SK-N-SH (cell line): Measurements from ENCODE around the gene HNRNPUL1. TPM values are rescaled to one million over a fixed set of nuclear protein-coding genes. Genes with fewer than 3 reads are reported as not detected.

Experiments
- CTCF ChIA-PET: fragments of 300-600, 350-600 bp; formaldehyde crosslinking; extraction: SDS; loops from one replicate; lab custom pipeline; 2021; lab: Yijun Ruan, JAX
- POLR2A ChIA-PET: fragments of 350-600 bp; sonication (Branson Sonifier 250); formaldehyde crosslinking; extraction: SDS; loops from one replicate; lab custom pipeline; 2020; ENCODE audit warnings: antibody characterized with exemption, inconsistent platforms; lab: Yijun Ruan, JAX
- DNase-seq: peaks from one replicate; pipeline ENCODE4 v3.0.0; 2012
- H2AFZ ChIP-seq: fragments of 200-600 bp; sonication (generic); 2 replicates; pipeline ENCODE4 v1.8.1; 2016; ENCODE audit warnings: antibody characterized with exemption, mild to moderate bottlenecking, low read depth
- H3F3A ChIP-seq: fragments of 200-600 bp; sonication (generic); replicated peaks from 2 replicates; pipeline ENCODE3; 2016; ENCODE audit warnings: antibody characterized with exemption, mild to moderate bottlenecking; ENCODE audit not compliant: insufficient read depth
- H3K27ac ChIP-seq, 2 experiments: fragments of 200-500 bp in 1 of 2; fragments of 200-600 bp in 1 of 2; sonication (Bioruptor generic) in 1 of 2; sonication (generic), shearing (Covaris generic) in 1 of 2; 2 replicates each; pipeline versions ENCODE4 v1.5.1 to v1.6.1; 2014 to 2016; ENCODE audit warnings: low read depth in 2 of 2, inconsistent platforms in 1 of 2, low read length in 1 of 2, mild to moderate bottlenecking in 1 of 2, mixed read lengths in 1 of 2
- H3K27me3 ChIP-seq: fragments of 200-600 bp; sonication (generic), shearing (Covaris generic); 2 replicates; pipeline ENCODE4 v1.6.1; 2016; ENCODE audit warnings: mixed run types; ENCODE audit not compliant: insufficient read depth
- H3K36me3 ChIP-seq, 2 experiments: fragments of 200-500 bp in 1 of 2; fragments of 200-600 bp in 1 of 2; sonication (Bioruptor generic) in 1 of 2; sonication (generic) in 1 of 2; replicated peaks in 1 of 2; 2 replicates each; pipeline versions ENCODE3 to v1.5.1; 2014 to 2016; ENCODE audit warnings: low read length in 1 of 2, mild to moderate bottlenecking in 1 of 2; ENCODE audit not compliant: insufficient read depth in 2 of 2, control insufficient read depth in 1 of 2
- H3K4me1 ChIP-seq, 2 experiments: fragments of 200-500 bp in 1 of 2; fragments of 200-600 bp in 1 of 2; sonication (Bioruptor generic) in 1 of 2; sonication (generic), shearing (Covaris generic) in 1 of 2; 2 replicates each; pipeline versions ENCODE4 v1.5.1 to v1.6.1; 2014 to 2016; ENCODE audit warnings: low read depth in 1 of 2, low read length in 1 of 2, mixed run types in 1 of 2; ENCODE audit not compliant: insufficient read depth in 2 of 2, control insufficient read depth in 1 of 2
- H3K4me2 ChIP-seq: fragments of 200-600 bp; sonication (generic), shearing (Covaris generic); 2 replicates; pipeline ENCODE4 v1.6.1; 2017; ENCODE audit warnings: mixed run types
- H3K4me3 ChIP-seq, 2 experiments: fragments of 200-500 bp in 1 of 2; fragments of 200-600 bp in 1 of 2; sonication (Bioruptor generic) in 1 of 2; sonication (generic), shearing (Covaris generic) in 1 of 2; 2 replicates each; pipeline versions ENCODE4 v1.5.1 to v1.8.1; 2014 to 2016; ENCODE audit warnings: low read depth in 2 of 2, inconsistent platforms in 1 of 2, low read length in 1 of 2, mild to moderate bottlenecking in 1 of 2, mixed read lengths in 1 of 2, moderate library complexity in 1 of 2
- H3K79me2 ChIP-seq: fragments of 200-600 bp; sonication (generic); 2 replicates; pipeline ENCODE4 v1.8.1; 2017; ENCODE audit warnings: mild to moderate bottlenecking; ENCODE audit not compliant: insufficient read depth
- H3K9ac ChIP-seq: fragments of 200-600 bp; sonication (generic); 2 replicates; pipeline ENCODE4 v1.6.1; 2017; ENCODE audit warnings: mixed run types
- H3K9me2 ChIP-seq: fragments of 200-600 bp; sonication (generic); 2 replicates; pipeline ENCODE4 v1.6.1; 2017; ENCODE audit warnings: mixed run types
- H3K9me3 ChIP-seq: fragments of 200-600 bp; sonication (generic); 2 replicates; pipeline ENCODE4 v1.6.1; 2017; ENCODE audit warnings: mixed run types, mild to moderate bottlenecking, moderate library complexity
- H4K20me1 ChIP-seq: fragments of 200-600 bp; sonication (generic); 2 replicates; pipeline ENCODE4 v1.6.1; 2017; ENCODE audit warnings: mild to moderate bottlenecking, mixed run types; ENCODE audit not compliant: insufficient read depth
- ELF1 ChIP-seq: IDR thresholded peaks from 2 replicates; pipeline ENCODE4 v1.4.0; 2012
- EP300 ChIP-seq, 2 experiments: IDR thresholded peaks; 2 replicates each; pipeline versions ENCODE4 v1.4.0 to v1.6.1; 2012; ENCODE audit warnings: borderline replicate concordance in 1 of 2, low read depth in 1 of 2, low read length in 1 of 2
- EZH2phosphoT487 ChIP-seq: fragments of 200-600 bp; sonication (generic); IDR thresholded peaks from 2 replicates; pipeline ENCODE4 v1.6.1; 2017; ENCODE audit warnings: low read depth, mixed run types, mild to moderate bottlenecking, antibody characterized with exemption, moderate library complexity, borderline replicate concordance
- FOXJ3 ChIP-seq: sonication (generic); formaldehyde crosslinking; IDR thresholded peaks from 2 replicates; pipeline ENCODE4 v1.5.1; 2020; ENCODE audit warnings: mild to moderate bottlenecking, missing genetic modification reagents
- GABPA ChIP-seq: IDR thresholded peaks from 2 replicates; pipeline ENCODE4 v1.4.0; 2012; ENCODE audit warnings: low read depth, mild to moderate bottlenecking
- IRF3 ChIP-seq: fragments of 150-350 bp; IDR thresholded peaks from 2 replicates; pipeline ENCODE4 v1.6.1; 2016; ENCODE audit warnings: mild to moderate bottlenecking, low read depth, low read length
- JUND ChIP-seq: IDR thresholded peaks from 2 replicates; pipeline ENCODE4 v1.4.0; 2012
- MAX ChIP-seq: IDR thresholded peaks from 2 replicates; pipeline ENCODE4 v1.4.0; 2012; ENCODE audit warnings: low read depth
- MXI1 ChIP-seq: IDR thresholded peaks from 2 replicates; pipeline ENCODE4 v1.6.1; 2012; ENCODE audit warnings: mild to moderate bottlenecking, low read depth, low read length, improper control_type of control experiment
- NRF1 ChIP-seq: IDR thresholded peaks from 2 replicates; pipeline ENCODE4 v1.6.1; 2012; ENCODE audit warnings: low read depth, mild to moderate bottlenecking, low read length
- POLR2AphosphoS5 ChIP-seq: IDR thresholded peaks from 2 replicates; pipeline ENCODE4 v1.6.1; 2012; ENCODE audit warnings: low read depth, low read length
- SIN3A ChIP-seq: IDR thresholded peaks from 2 replicates; pipeline ENCODE4 v1.6.1; 2012; ENCODE audit warnings: low read depth, mild to moderate bottlenecking, low read length, moderate library complexity, borderline replicate concordance
- SMC3 ChIP-seq: IDR thresholded peaks from 2 replicates; pipeline ENCODE4 v1.6.1; 2012; ENCODE audit warnings: low read depth, low read length, improper control_type of control experiment
- TAF1 ChIP-seq: IDR thresholded peaks from 2 replicates; pipeline ENCODE4 v1.6.1; 2012; ENCODE audit warnings: low read depth, mild to moderate bottlenecking, low read length, moderate library complexity, borderline replicate concordance
- TCF12 ChIP-seq: IDR thresholded peaks from 2 replicates; pipeline ENCODE4 v1.4.0; 2012
- USF2 ChIP-seq: fragments of 150-350 bp; IDR thresholded peaks from 2 replicates; pipeline ENCODE4 v1.6.1; 2017; ENCODE audit warnings: antibody characterized with exemption, low read length, low read depth, borderline replicate concordance
- YY1 ChIP-seq: IDR thresholded peaks from 2 replicates; pipeline ENCODE4 v1.4.0; 2012; ENCODE audit warnings: low read depth, mild to moderate bottlenecking
- WGBS: methylation state at CpG from one replicate; pipeline ENCODE4 v1.1.6; 2017; ENCODE audit warnings: low lambda C conversion rate; 5-methylcytosine and 5-hydroxymethylcytosine counted together
- polyA plus RNA-seq, 3 experiments: library from polyadenylated mRNA; depleted of rRNA; stranded (reverse); fragments of >200 nt; gene quantifications; 2 replicates each; pipeline ENCODE4 v1.2.3, GENCODE V29; 2012

HNRNPUL1 gene
- polyA plus RNA-seq, 1 of the 3 experiments (the other 2 are of a cell fraction) = 41.5 TPM

- Histone ChIP-seq H3K27me3 (no peaks in the 10 kb centered on the region), H3F3A (peaks cover 27% of the 10 kb centered on the region), H3K4me2 (no peak overlapping the region), H3K4me3 (no peak overlapping the region), H2AFZ (no peak overlapping the region), H3K36me3 (peaks cover 10 to 82% of the 10 kb centered on the region in 2 experiments), H3K9me2 (no peaks in the 10 kb centered on the region), H3K27ac (no peak overlapping the region), H3K79me2 (peaks cover 31% of the 10 kb centered on the region), H3K4me1 (no peaks in the 10 kb centered on the region), H4K20me1 (no peaks in the 10 kb centered on the region), H3K9me3 (no peaks in the 10 kb centered on the region), H3K9ac (no peak overlapping the region)
- DNase-seq = no peak
- whole genome bisulfite sequencing = 76% methylated on average over 2 of the region's 2 CpGs
- ChIA-PET CTCF (no interaction called here), POLR2A (no interaction called here)
- no peak for TF ChIP-seq MAX
- TF ChIP-seq ELF1 = no peak
- no peak for TF ChIP-seq FOXJ3
- TF ChIP-seq MXI1 = no peak
- TF ChIP-seq SMC3 = no peak
- no peak for TF ChIP-seq NRF1
- no peak for TF ChIP-seq TCF12
- no peak for TF ChIP-seq EP300 (IDR thresholded peaks at IDR 0.05; ENCODE audit: borderline replicate concordance in 1 of 2, low read depth in 1 of 2, low read length in 1 of 2)
- TF ChIP-seq TAF1 = no peak
- no peak for TF ChIP-seq USF2
- no peak for TF ChIP-seq SIN3A
- TF ChIP-seq POLR2AphosphoS5 = no peak
- TF ChIP-seq EZH2phosphoT487 = no peak
- TF ChIP-seq GABPA = no peak
- no peak for TF ChIP-seq YY1
- no peak for TF ChIP-seq IRF3
These were observed 24.1 kb upstream of the HNRNPUL1 start for GRCh38 chr19:41239961-41240574.

GRCh38 chr19:41241859-41242258, 22.3 kb upstream of the HNRNPUL1 start:
- H3K9ac ChIP-seq = no peak overlapping the region
- no peak overlapping the region for H3K4me2 ChIP-seq
- no peak overlapping the region for H3K4me3 ChIP-seq
- H3K9me2 ChIP-seq = no peaks in the 10 kb centered on the region
- H3K4me1 ChIP-seq = no peaks in the 10 kb centered on the region
- POLR2A ChIA-PET = no interaction called here
- no peaks in the 10 kb centered on the region for H4K20me1 ChIP-seq
- no peak overlapping the region for H2AFZ ChIP-seq
- TF ChIP-seq JUND = no peak
- 74% methylated on average over 5 of the region's 5 CpGs for WGBS
- H3K27me3 ChIP-seq = no peaks in the 10 kb centered on the region
- CTCF ChIA-PET = interaction anchor here (1.0 kb wide), 1 partner anchor 355 kb away, joined by 3 read pairs; no protein-coding TSS in a partner anchor
- peaks cover 29% of the 10 kb centered on the region for H3F3A ChIP-seq
- no peaks in the 10 kb centered on the region for H3K9me3 ChIP-seq
- no peak overlapping the region for H3K27ac ChIP-seq
- peaks cover 31% of the 10 kb centered on the region for H3K79me2 ChIP-seq
- peaks cover 7 to 86% of the 10 kb centered on the region in 2 experiments for H3K36me3 ChIP-seq
- DNase-seq = no peak
